ENCODE data around the gene DIRAS1. TPM values are rescaled to one million over a fixed set of nuclear protein-coding genes. Genes with fewer than 3 reads are reported as not detected.

The DIRAS1 gene
- total RNA-seq, 2 experiments from 2014 or later = not detected

DNA sequence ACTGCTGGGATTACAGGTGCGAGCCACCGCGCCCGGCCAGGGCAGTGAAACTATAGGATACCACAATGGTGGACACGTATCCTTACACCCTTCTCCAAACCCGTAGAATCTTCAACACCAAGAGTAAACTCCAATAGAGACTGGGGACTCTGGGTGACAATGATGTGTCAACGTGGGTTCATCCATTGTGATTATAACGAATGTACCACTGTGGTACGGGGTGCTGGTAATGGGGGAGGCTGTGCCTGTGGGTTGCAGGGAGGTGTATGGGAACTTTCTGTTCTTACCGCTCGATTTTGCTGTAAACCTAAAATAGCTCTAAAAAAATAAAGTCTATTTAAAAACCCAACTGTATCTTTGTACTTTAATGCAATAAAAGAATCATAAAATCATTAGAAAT lies 30.3 kb downstream of the DIRAS1 start:
- H3K27me3 ChIP-seq (ENCODE audit: control insufficient read depth in 1 of 2, insufficient read depth in 2 of 2, low read length in 2 of 2) = no peaks in the 10 kb centered on the region
- ChIA-PET POLR2A (no interaction called here), CTCF (no interaction called here)
- Mint-ChIP-seq H3K4me3 (no peak overlapping the region), H3K9me3 (no peaks in the 10 kb centered on the region), H3K27ac (no peak overlapping the region), H3K36me3 (ENCODE audit: low read depth) (no peaks in the 10 kb centered on the region), H3K4me1 (ENCODE audit: low read depth) (peaks cover 5% of the 10 kb centered on the region), H3K27me3 (no peaks in the 10 kb centered on the region)
- no peaks in the 10 kb centered on the region for H3K9me3 ChIP-seq (ENCODE audit: control insufficient read depth in 1 of 2, insufficient read depth in 1 of 2, low read length in 2 of 2)
- intact Hi-C loops (cut with DNase I, micrococcal nuclease) = no loop called here
- no peak overlapping the region for H3K27ac ChIP-seq (ENCODE audit: low read depth in 1 of 2, low read length in 2 of 2)
- H3K4me3 ChIP-seq (ENCODE audit: low read length) = no peak overlapping the region
- DNase-seq (no peak), ATAC-seq (ENCODE audit: poor library complexity) (no peak)
- H3K36me3 ChIP-seq (ENCODE audit: insufficient read depth, low read length) = no peaks in the 10 kb centered on the region
- TF ChIP-seq, protein P1, sequence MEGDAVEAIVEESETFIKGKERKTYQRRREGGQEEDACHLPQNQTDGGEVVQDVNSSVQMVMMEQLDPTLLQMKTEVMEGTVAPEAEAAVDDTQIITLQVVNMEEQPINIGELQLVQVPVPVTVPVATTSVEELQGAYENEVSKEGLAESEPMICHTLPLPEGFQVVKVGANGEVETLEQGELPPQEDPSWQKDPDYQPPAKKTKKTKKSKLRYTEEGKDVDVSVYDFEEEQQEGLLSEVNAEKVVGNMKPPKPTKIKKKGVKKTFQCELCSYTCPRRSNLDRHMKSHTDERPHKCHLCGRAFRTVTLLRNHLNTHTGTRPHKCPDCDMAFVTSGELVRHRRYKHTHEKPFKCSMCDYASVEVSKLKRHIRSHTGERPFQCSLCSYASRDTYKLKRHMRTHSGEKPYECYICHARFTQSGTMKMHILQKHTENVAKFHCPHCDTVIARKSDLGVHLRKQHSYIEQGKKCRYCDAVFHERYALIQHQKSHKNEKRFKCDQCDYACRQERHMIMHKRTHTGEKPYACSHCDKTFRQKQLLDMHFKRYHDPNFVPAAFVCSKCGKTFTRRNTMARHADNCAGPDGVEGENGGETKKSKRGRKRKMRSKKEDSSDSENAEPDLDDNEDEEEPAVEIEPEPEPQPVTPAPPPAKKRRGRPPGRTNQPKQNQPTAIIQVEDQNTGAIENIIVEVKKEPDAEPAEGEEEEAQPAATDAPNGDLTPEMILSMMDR (IDR thresholded peaks at IDR 0.05) = no peak
- no peaks in the 10 kb centered on the region for H3K4me1 ChIP-seq (ENCODE audit: insufficient read depth, low read length)

DNA sequence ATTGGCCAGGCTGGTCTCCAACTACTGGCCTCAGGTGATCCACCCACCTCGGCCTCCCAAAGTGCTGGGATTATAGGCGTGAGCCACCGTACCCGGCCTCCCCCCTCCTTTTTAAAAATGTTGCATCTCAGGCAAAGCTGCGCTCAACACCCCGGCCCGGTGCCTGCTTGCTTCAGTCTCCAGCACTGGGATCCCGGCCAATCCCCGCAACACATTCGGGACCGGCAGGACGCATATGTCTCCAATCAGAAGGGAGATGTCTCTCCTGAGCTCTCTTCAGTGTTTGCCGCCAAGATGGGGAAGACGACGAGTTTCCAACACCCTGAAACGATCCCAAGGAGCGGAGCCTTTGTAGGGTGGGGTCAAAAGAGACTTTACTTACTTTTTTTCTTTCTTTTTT lies 34.8 kb downstream of the DIRAS1 start:
- no peak overlapping the region for H3K27ac Mint-ChIP-seq

DNA sequence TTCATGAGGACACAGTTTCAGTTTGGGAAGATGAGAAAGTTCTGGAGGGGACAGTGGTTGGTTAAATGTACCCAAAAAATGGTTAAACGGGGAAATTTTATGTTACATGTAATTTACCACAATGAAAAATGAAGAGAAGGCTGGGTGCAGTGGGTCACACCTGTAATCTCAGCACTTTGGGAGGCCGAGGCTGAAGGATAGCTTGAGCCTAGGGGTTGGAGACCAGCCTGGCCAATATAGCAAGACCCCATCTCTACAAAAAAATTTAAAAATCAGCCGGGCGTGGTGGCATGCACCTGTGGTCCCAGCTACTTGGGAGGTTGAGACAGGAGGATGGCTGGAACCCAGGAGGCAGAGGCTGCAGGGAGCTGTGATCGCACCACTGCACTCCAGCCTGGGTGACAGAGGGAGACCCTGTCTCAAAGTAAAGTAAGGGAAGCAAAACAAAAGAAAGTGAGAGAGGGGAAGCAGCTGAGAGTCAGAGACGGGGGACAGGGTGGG lies 35.9 kb downstream of the DIRAS1 start:
- Histone ChIP-seq H3K27me3 (ENCODE audit: control insufficient read depth in 1 of 2, insufficient read depth in 2 of 2, low read length in 2 of 2) (no peaks in the 10 kb centered on the region), H3K4me3 (ENCODE audit: low read length) (no peak overlapping the region), H3K36me3 (ENCODE audit: insufficient read depth, low read length) (no peaks in the 10 kb centered on the region), H3K27ac (ENCODE audit: low read depth in 1 of 2, low read length in 2 of 2) (no peak overlapping the region), H3K4me1 (ENCODE audit: insufficient read depth, low read length) (no peaks in the 10 kb centered on the region), H3K9me3 (ENCODE audit: control insufficient read depth in 1 of 2, insufficient read depth in 1 of 2, low read length in 2 of 2) (no peaks in the 10 kb centered on the region)
- TF ChIP-seq, protein P1 (IDR thresholded peaks at IDR 0.05) = no peak
- ChIA-PET POLR2A (no interaction called here), CTCF (no interaction called here)
- H3K4me1 Mint-ChIP-seq (ENCODE audit: low read depth) = no peaks in the 10 kb centered on the region
- no peak for ATAC-seq (ENCODE audit: poor library complexity)
- H3K27ac Mint-ChIP-seq = no peak overlapping the region
- H3K9me3 Mint-ChIP-seq = no peaks in the 10 kb centered on the region
- no peak for DNase-seq
- no peak overlapping the region for H3K4me3 Mint-ChIP-seq
- intact Hi-C loops (cut with DNase I, micrococcal nuclease) = no loop called here
- H3K27me3 Mint-ChIP-seq = no peaks in the 10 kb centered on the region
- no peaks in the 10 kb centered on the region for H3K36me3 Mint-ChIP-seq (ENCODE audit: low read depth)

More for the DNA sequence above, 34.8 kb downstream of the DIRAS1 start:
- H3K36me3 ChIP-seq (ENCODE audit: insufficient read depth, low read length) = no peaks in the 10 kb centered on the region
- no peaks in the 10 kb centered on the region for H3K27me3 ChIP-seq (ENCODE audit: control insufficient read depth in 1 of 2, insufficient read depth in 2 of 2, low read length in 2 of 2)
- no peak for ATAC-seq (ENCODE audit: poor library complexity)
- Mint-ChIP-seq H3K4me1 (ENCODE audit: low read depth) (no peaks in the 10 kb centered on the region), H3K4me3 (no peak overlapping the region), H3K9me3 (no peaks in the 10 kb centered on the region), H3K36me3 (ENCODE audit: low read depth) (no peaks in the 10 kb centered on the region), H3K27me3 (no peaks in the 10 kb centered on the region)
- no peak overlapping the region for H3K27ac ChIP-seq (ENCODE audit: low read depth in 1 of 2, low read length in 2 of 2)
- H3K4me1 ChIP-seq (ENCODE audit: insufficient read depth, low read length) = no peaks in the 10 kb centered on the region
- intact Hi-C loops (cut with DNase I, micrococcal nuclease) = no loop called here
- ChIA-PET POLR2A (no interaction called here), CTCF (no interaction called here)
- no peak overlapping the region for H3K4me3 ChIP-seq (ENCODE audit: low read length)
- no peak for DNase-seq
- TF ChIP-seq, protein P1 (IDR thresholded peaks at IDR 0.05) = no peak
- H3K9me3 ChIP-seq (ENCODE audit: control insufficient read depth in 1 of 2, insufficient read depth in 1 of 2, low read length in 2 of 2) = no peaks in the 10 kb centered on the region

Measured in CD4-positive, alpha-beta T cell (primary cell).